Hepatocyte (in vitro differentiated cells): Measurements from ENCODE around the gene CTNNA3.

Experiments
- EZH2 ChIP-seq: fragments of 200-600 bp; sonication (generic); IDR thresholded peaks from 2 replicates; pipeline ENCODE4 v1.6.1; 2016; ENCODE audit warnings: antibody characterized with exemption, mild to moderate bottlenecking, borderline replicate concordance
- EZH2phosphoT487 ChIP-seq: fragments of 200-600 bp; sonication (generic); IDR thresholded peaks from one replicate; pipeline ENCODE4 v1.6.1; 2018; ENCODE audit warnings: antibody characterized with exemption, mild to moderate bottlenecking, low read depth, moderate library complexity; ENCODE audit not compliant: unreplicated experiment, severe bottlenecking
- TF ChIP-seq, protein P1 (sequence below): fragments of 200-600 bp; sonication (generic); IDR thresholded peaks from 2 replicates; pipeline ENCODE4 v1.5.1; 2016; ENCODE audit warnings: antibody characterized with exemption, mild to moderate bottlenecking; ENCODE audit not compliant: poor library complexity

GRCh38 chr10:67098461-67098860, 597.5 kb downstream of the CTNNA3 start:
- TF ChIP-seq, protein P1, sequence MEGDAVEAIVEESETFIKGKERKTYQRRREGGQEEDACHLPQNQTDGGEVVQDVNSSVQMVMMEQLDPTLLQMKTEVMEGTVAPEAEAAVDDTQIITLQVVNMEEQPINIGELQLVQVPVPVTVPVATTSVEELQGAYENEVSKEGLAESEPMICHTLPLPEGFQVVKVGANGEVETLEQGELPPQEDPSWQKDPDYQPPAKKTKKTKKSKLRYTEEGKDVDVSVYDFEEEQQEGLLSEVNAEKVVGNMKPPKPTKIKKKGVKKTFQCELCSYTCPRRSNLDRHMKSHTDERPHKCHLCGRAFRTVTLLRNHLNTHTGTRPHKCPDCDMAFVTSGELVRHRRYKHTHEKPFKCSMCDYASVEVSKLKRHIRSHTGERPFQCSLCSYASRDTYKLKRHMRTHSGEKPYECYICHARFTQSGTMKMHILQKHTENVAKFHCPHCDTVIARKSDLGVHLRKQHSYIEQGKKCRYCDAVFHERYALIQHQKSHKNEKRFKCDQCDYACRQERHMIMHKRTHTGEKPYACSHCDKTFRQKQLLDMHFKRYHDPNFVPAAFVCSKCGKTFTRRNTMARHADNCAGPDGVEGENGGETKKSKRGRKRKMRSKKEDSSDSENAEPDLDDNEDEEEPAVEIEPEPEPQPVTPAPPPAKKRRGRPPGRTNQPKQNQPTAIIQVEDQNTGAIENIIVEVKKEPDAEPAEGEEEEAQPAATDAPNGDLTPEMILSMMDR = no peak
- TF ChIP-seq EZH2 (no peak), EZH2phosphoT487 (no peak)
